LNCAP (cell line): ENCODE results near the gene PITHD1.

ENCODE experiments used
- TF ChIP-seq, protein P1 (sequence below): fragments of 450-650 bp; IDR thresholded peaks from 2 replicates; pipeline ENCODE4 v1.5.1; 2017; ENCODE audit warnings: mild to moderate bottlenecking

Gene PITHD1

DNA sequence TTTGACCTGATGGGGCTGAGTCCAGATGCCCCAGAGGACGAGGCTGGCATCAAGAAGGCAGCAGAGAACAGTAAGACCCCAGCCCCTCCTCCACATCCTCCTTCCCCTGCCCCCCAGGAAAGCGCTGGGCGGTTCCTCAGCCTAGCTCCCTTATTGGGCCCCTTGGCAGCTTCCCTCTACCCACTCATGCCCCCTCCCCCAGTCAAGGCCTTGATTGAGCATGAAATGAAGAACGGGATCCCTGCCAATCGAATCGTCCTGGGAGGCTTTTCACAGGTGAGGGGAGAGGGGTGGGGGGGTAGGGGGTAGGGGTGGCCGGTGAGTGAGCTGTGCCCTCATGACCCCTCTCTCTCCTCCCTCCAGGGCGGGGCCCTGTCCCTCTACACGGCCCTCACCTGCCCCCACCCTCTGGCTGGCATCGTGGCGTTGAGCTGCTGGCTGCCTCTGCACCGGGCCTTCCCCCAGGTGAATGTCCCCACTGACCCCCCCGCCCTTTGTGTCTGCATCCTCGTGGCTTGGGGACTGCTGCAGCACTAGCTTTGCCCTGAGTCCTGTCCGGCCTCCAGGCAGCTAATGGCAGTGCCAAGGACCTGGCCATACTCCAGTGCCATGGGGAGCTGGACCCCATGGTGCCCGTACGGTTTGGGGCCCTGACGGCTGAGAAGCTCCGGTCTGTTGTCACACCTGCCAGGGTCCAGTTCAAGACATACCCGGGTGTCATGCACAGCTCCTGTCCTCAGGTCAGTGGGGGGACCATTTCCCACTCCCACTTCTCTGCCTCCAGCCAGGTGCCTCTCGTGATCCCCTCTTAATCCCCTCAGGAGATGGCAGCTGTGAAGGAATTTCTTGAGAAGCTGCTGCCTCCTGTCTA lies 15.9 kb downstream of the PITHD1 start:
- TF ChIP-seq, protein P1, sequence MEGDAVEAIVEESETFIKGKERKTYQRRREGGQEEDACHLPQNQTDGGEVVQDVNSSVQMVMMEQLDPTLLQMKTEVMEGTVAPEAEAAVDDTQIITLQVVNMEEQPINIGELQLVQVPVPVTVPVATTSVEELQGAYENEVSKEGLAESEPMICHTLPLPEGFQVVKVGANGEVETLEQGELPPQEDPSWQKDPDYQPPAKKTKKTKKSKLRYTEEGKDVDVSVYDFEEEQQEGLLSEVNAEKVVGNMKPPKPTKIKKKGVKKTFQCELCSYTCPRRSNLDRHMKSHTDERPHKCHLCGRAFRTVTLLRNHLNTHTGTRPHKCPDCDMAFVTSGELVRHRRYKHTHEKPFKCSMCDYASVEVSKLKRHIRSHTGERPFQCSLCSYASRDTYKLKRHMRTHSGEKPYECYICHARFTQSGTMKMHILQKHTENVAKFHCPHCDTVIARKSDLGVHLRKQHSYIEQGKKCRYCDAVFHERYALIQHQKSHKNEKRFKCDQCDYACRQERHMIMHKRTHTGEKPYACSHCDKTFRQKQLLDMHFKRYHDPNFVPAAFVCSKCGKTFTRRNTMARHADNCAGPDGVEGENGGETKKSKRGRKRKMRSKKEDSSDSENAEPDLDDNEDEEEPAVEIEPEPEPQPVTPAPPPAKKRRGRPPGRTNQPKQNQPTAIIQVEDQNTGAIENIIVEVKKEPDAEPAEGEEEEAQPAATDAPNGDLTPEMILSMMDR: no peak

- TF ChIP-seq, protein P1: no peak
These were observed 17.7 kb downstream of the PITHD1 start for GRCh38 chr1:23795676-23796465.

- TF ChIP-seq, protein P1: no peak; the same call in 1 of the 2 replicates
These were observed 18.5 kb downstream of the PITHD1 start for GRCh38 chr1:23796466-23797271.

DNA sequence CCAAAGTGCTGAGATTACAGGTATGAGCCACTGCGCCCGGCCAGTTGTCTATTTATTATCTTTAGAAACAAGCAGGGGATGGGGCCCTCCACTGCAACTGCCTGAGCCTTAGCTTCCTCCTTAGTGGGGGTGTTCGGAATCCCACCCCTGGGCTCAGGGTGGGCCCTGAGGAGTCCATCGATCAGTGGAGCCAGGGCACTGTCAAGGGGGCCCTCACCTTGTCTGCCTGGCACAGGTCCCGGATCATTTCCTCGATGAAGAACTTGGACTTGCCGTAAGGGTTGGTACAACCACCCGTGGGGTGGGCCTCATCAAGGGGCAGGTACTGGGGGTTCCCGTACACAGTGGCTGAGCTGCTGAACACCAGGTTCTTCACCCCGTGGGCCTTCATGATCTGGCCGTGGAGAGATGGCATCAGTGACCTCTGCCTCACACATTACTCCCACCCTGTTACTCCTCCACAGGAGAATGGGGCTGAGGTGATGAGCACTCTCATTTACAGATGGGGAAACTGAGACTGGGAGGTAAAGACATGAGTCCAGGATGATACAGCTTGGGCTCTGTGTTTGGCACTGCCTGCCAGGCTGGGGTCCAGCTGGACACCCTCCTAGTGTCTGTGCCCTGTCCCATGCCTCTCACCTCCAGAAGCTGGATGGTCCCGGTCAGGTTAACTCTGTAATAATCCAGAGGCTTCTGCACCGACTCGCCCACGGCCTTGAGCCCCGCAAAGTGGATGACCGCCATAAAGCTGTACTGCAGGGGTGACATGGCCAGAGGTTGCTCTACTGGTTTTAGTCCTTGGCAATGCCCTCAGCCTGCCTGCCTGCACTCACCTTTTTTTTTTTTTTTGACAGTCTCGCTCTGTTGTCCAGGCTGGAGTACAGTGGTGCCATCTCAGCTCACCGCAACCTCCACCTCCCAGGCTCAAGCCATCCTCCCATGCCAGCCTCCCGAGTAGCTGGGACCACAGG lies 19.5 kb downstream of the PITHD1 start:
- TF ChIP-seq, protein P1: no peak

DNA sequence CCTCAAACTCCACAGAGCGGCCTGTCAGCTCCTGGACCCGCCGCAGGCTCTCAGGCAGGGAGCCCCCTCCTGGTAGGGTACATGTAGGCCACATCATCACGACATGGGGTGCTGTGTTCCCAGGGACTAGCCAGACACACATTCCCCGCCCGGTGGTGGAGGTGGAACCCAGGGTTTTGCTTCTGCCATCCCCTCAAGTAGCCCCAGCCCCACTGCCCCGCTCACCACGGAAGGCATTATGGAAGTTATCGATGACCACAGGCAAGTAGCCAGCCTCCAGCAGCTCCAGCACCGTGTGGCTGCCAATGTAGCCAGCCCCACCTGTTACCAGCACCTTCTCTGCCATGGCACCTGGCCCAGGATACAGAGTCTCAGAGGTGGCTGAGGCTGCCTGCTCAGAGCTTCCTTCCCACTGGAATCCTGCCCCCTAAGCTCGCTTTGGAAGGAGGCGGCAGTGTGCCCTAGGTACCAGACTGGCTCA lies 20.5 kb downstream of the PITHD1 start:
- TF ChIP-seq, protein P1: no peak

DNA sequence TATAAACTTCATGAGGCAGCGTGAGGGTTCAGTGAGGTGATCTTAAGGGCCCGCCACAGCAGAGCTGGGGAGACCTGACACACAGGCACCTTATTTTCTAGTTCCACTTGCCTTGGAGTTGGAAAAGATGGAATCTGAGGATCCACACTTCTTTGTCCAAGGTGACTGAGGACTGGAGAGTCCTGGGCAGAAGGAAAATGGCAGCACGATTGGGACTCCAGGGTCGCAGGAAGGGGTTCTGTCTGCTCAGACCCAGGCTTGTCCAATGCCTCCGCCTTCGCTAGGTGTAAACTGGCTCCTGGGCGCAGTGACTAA lies 21.0 kb downstream of the PITHD1 start:
- TF ChIP-seq, protein P1: no peak
